Measurements from ENCODE around the gene AP2A1. TPM values are rescaled to one million over a fixed set of nuclear protein-coding genes. Genes with fewer than 3 reads are reported as not detected.

Gene AP2A1
- total RNA-seq, 2 donors from 2014 or later: 43.5 to 45.9 TPM

DNA sequence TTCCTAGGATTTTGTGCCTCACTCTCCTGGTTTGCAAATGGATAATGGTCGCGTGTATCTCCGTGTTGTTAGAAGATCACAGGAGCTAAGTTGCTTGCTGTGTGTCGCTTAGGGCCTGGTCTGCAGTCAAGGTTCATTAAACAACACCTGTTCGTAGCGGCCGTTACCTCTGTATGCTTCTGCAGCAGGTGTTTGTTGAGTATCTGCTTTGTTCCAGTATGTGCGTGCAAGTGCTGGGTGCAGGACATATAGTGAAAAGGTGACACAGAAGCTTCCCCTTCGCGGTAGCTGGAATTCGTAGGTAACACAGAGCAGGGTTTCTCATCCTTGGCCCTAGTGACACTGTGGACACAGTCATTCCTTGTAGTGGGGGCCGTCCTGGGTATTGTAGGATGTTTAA, 56.7 kb downstream of the AP2A1 start:
- ATAC-seq (no peak), DNase-seq (no peak)
- no peak for TF ChIP-seq POLR2A (IDR thresholded peaks at IDR 0.05)
- TF ChIP-seq CTCF (IDR thresholded peaks at IDR 0.05): no peak
- Histone ChIP-seq H3K4me3 (no peak overlapping the region), H3K36me3 (replicated peaks in 1 of 2; ENCODE audit: insufficient read depth in 1 of 2, low read depth in 2 of 2) (peaks cover 0 to 4% of the 10 kb centered on the region in 2 donors), H3K27ac (no peak overlapping the region), H3K9me3 (no peaks in the 10 kb centered on the region), H3K4me1 (peaks cover 39% of the 10 kb centered on the region), H3K27me3 (no peaks in the 10 kb centered on the region)
- 75 to 83% methylated on average over 12 of the region's 12 CpGs for WGBS, 2 donors
- intact Hi-C loops (cut with DNase I): no loop called here

GRCh38 chr19:49824662-49825061, 57.9 kb downstream of the AP2A1 start:
- H3K27me3 ChIP-seq: no peaks in the 10 kb centered on the region
- DNase-seq (no peak), ATAC-seq (no peak)
- peaks cover 27% of the 10 kb centered on the region for H3K4me1 ChIP-seq
- H3K36me3 ChIP-seq (replicated peaks in 1 of 2; ENCODE audit: insufficient read depth in 1 of 2, low read depth in 2 of 2): peaks cover 0 to 4% of the 10 kb centered on the region in 2 donors
- no peak overlapping the region for H3K27ac ChIP-seq
- no peaks in the 10 kb centered on the region for H3K9me3 ChIP-seq
- no peak overlapping the region for H3K4me3 ChIP-seq
- 70 to 79% methylated on average over 6 of the region's 6 CpGs for WGBS, 2 donors
- TF ChIP-seq CTCF (IDR thresholded peaks at IDR 0.05): no peak
- no peak for TF ChIP-seq POLR2A (IDR thresholded peaks at IDR 0.05)
- intact Hi-C loops (cut with DNase I): no loop called here

DNA sequence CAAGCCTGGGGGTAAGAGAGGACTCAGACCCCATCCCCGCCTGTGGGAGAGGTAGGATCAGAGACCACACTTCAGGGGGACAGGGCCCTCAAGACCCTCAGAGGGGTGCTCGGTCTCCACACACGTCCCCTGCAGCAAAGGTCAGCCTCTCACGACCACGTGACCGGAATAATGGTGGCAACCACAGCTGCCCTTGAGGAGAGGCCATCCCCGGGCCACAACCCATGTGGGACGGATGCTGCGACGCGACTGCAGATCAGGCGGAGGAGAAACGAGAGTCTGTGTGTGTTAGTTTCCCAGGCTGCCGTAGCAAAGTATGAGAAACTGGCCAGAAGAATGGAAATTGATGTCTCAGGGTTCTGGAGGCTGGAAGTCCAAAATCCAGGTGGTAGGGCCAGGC, 60.2 kb downstream of the AP2A1 start:
- Histone ChIP-seq H3K27ac (no peak overlapping the region), H3K9me3 (no peaks in the 10 kb centered on the region), H3K36me3 (replicated peaks in 1 of 2; ENCODE audit: insufficient read depth in 1 of 2, low read depth in 2 of 2) (peaks cover 4 to 7% of the 10 kb centered on the region in 2 donors), H3K4me3 (no peak overlapping the region), H3K4me1 (peaks cover 8% of the 10 kb centered on the region), H3K27me3 (no peaks in the 10 kb centered on the region)
- intact Hi-C loops (cut with DNase I): no loop called here
- DNase-seq: no peak
- 88 to 100% methylated on average over 1 to 14 of the region's 14 CpGs for WGBS, 2 donors
- no peak for TF ChIP-seq CTCF (IDR thresholded peaks at IDR 0.05)
- TF ChIP-seq POLR2A (IDR thresholded peaks at IDR 0.05): no peak
- no peak for ATAC-seq

GRCh38 chr19:49829200-49829599, 62.4 kb downstream of the AP2A1 start:
- no peaks in the 10 kb centered on the region for H3K27me3 ChIP-seq
- H3K9me3 ChIP-seq: no peaks in the 10 kb centered on the region
- DNase-seq (no peak), ATAC-seq (no peak)
- H3K4me3 ChIP-seq: no peak overlapping the region
- H3K4me1 ChIP-seq: peaks cover 8% of the 10 kb centered on the region
- H3K27ac ChIP-seq: no peak overlapping the region
- 95% methylated on average over 8 of the region's 8 CpGs; no CpG with 5 or more reads in 1 of the 2 donors for WGBS, 2 donors
- peaks cover 0 to 17% of the 10 kb centered on the region in 2 donors for H3K36me3 ChIP-seq (replicated peaks in 1 of 2; ENCODE audit: insufficient read depth in 1 of 2, low read depth in 2 of 2)
- intact Hi-C loops (cut with DNase I): no loop called here
- TF ChIP-seq CTCF (IDR thresholded peaks at IDR 0.05) (no peak), POLR2A (IDR thresholded peaks at IDR 0.05) (no peak)

GRCh38 chr19:49829721-49830120, 62.9 kb downstream of the AP2A1 start:
- intact Hi-C loops (cut with DNase I): no loop called here
- Histone ChIP-seq H3K27me3 (no peaks in the 10 kb centered on the region), H3K36me3 (replicated peaks in 1 of 2; ENCODE audit: insufficient read depth in 1 of 2, low read depth in 2 of 2) (peaks cover 0 to 20% of the 10 kb centered on the region in 2 donors), H3K4me3 (no peak overlapping the region), H3K9me3 (no peaks in the 10 kb centered on the region), H3K4me1 (peaks cover 8% of the 10 kb centered on the region), H3K27ac (no peak overlapping the region)
- no peak for DNase-seq
- TF ChIP-seq CTCF (IDR thresholded peaks at IDR 0.05): no peak
- TF ChIP-seq POLR2A (IDR thresholded peaks at IDR 0.05): no peak
- ATAC-seq: no peak
- WGBS, 2 donors: 89 to 95% methylated on average over 9 to 18 of the region's 18 CpGs
